GM12872 (cell line): Measurements from ENCODE around the gene CHSY1.

ENCODE experiments used
- TF ChIP-seq, protein P1 (sequence below): IDR thresholded peaks from 3 replicates; pipeline ENCODE4 v1.5.1; 2011; ENCODE audit warnings: low read depth, mild to moderate bottlenecking, low read length, moderate library complexity; ENCODE audit not compliant: insufficient read depth

Gene CHSY1

DNA sequence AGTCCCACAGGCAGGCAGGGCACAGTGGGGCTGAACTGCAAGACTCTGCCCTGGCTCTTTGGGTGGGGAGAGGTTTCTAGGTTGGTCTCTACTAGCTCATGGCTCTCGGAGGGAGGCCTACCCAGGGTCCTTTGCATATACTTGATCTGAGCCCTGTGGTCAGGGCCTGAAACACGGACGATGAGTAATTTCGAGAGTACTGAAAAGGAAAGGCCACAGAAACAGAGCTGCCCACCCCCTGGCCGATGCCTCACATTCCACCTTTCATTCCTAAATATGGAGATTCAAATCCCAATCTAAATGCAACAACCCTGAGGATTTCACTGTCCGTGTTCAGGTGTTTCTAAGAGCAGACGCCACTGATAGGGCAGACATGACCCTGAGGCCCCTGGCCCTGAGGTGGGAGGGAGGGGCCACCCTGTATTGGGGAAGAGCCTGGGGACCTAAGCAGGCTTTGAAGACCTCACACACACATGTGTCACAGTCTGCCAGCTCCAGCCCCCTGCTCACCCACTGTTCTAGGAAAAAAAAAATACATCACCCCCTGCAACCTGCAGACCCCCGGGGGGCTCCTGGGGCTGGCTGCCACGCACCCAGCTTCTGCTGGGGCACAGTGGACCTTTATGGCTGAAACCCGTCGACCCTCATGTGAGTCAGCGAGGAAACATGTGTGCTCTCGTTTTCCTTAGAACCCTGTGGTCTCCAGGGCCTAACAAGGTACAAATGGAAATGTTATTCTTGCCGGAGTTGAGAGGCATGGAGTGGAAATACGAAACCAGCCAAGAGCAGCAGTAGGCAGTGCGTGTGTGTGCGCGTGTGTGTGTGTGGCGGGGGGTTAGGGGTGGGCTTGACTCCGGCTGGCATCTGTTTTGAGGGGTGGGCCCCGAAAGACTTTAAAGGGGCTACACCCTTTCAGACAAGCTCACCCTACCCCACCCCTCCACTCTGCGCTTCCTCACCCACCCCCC lies 112.7 kb downstream of the CHSY1 start:
- TF ChIP-seq, protein P1, sequence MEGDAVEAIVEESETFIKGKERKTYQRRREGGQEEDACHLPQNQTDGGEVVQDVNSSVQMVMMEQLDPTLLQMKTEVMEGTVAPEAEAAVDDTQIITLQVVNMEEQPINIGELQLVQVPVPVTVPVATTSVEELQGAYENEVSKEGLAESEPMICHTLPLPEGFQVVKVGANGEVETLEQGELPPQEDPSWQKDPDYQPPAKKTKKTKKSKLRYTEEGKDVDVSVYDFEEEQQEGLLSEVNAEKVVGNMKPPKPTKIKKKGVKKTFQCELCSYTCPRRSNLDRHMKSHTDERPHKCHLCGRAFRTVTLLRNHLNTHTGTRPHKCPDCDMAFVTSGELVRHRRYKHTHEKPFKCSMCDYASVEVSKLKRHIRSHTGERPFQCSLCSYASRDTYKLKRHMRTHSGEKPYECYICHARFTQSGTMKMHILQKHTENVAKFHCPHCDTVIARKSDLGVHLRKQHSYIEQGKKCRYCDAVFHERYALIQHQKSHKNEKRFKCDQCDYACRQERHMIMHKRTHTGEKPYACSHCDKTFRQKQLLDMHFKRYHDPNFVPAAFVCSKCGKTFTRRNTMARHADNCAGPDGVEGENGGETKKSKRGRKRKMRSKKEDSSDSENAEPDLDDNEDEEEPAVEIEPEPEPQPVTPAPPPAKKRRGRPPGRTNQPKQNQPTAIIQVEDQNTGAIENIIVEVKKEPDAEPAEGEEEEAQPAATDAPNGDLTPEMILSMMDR, result no peak

DNA sequence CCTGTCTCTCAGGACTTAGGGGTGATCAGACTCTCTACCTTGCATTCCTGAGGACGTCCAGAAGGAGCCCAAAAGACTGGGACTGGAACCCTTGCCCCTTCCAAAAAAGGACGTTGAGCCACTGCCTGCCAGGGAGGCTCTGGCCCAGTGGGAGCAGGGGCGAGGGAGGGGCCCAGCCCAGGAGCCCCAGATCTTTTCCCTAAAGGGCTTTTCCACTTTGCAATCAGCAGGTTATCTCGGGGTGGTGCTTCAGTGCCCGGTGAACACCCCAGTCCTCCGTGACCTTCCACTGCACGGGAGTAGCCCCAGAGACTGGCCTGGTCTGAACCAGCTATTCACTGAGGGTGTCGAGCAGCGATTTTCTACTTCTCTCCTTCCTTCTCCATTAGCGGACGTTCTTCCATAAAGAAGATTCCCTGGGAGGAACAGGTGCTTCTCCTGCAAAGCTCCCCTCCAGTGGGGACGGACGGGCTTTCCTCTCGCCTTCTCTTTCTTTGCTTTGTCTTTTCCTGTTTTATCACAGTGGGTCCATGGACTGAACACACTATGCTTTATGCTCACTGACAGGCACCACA lies 113.7 kb downstream of the CHSY1 start:
- TF ChIP-seq, protein P1, result no peak

GRCh38 chr15:101137312-101137940 lies 114.4 kb downstream of the CHSY1 start:
- TF ChIP-seq, protein P1, result no peak

DNA sequence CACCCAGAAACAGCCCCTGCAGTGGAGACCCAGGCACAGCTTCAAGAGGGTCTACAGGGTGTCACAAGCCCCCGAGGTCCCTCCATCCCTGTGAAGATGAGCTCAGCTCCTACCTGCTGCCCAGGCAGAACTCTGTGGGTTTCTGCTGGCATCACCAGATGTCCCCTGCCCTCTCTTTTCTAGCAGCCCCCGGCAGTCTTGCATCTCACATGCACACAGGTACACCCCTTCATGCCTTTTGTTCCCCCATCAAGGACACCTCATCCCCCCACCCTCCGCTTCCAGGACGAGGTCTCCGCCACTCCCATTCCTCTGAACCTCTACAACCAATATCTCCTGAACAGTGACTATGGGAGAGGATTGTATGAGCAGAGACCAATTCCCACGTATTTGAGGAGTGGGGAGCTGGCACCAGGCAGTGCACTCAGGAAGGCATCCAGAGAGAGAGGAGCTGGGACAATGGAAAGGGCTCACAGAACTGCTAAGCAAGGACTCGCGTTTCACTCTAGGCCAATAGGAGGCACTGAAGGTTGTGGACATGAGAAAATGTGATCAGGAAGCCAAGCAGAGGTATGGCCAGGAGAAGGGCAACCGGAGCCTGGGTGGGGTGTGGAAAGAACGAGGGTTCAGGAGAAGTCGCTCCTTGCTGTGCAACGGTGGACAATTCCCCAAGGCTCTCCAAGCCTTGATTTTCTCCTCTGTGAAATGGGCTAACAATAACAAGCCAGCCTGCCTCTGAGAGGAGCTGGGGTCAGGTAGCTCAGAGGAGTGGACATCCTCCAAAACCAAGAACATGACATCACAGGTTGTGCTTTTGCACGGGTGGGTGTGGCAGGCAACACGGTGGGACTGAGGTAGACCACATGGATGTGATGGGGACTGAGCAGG lies 115.2 kb downstream of the CHSY1 start:
- TF ChIP-seq, protein P1, result no peak

DNA sequence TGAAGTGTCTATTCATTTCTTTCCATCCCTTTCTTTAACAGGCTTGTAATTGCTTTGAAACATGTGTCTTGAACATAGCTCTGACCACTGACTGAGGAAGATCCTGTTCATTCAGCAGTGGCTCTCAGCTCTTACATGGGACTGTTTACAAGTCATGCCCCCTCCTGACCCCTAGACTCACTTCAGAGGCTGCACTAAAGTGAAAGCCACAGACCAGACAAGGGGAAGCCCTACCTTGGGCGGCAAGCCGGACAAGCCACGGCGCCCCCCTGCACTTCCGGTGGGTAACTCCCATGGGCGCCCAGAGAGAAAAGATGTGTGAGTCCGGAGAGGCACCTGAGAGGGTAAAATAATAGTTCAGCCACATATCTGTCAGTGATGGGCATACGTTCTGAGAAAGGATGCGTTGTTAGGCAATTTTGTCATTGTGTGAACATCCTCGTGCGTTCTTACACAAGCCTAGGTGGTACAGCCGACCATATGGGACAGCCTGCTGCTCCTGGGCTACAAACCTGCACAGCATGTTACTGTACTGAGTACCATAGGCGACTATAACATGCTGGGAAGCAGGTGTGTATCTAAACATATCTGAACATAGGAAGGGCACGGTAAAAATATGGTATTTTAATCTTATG lies 116.2 kb downstream of the CHSY1 start:
- TF ChIP-seq, protein P1, result no peak

- TF ChIP-seq, protein P1, result no peak
These were observed 117.1 kb downstream of the CHSY1 start for GRCh38 chr15:101134780-101135179.
